MM.1S (cell line): Measurements from ENCODE around the gene MAP2K6.

Experiments used
- DNase-seq: peaks from one replicate; pipeline ENCODE4 v3.0.0-alpha.2; 2015
- H2AFZ ChIP-seq: fragments of 300-600 bp; sonication (generic); 2 replicates; pipeline ENCODE4 v1.6.0; 2016; ENCODE audit warnings: antibody characterized with exemption, low read length
- H3F3A ChIP-seq: fragments of 300-600 bp; sonication (generic); 2 replicates; pipeline ENCODE4 v1.6.1; 2016; ENCODE audit warnings: mild to moderate bottlenecking, antibody characterized with exemption, low read length, moderate library complexity, mixed read lengths; ENCODE audit not compliant: insufficient read depth
- H3K27ac ChIP-seq: fragments of 300-600 bp; sonication (generic); 2 replicates; pipeline ENCODE4 v1.5.1; 2016; ENCODE audit warnings: mild to moderate bottlenecking, low read length
- H3K27me3 ChIP-seq: fragments of 300-600 bp; sonication (generic); replicated peaks from 2 replicates; pipeline ENCODE4 v1.6.0; 2016; ENCODE audit warnings: low read length; ENCODE audit not compliant: insufficient read depth
- H3K36me3 ChIP-seq: fragments of 300-600 bp; sonication (generic); replicated peaks from 2 replicates; pipeline ENCODE4 v1.6.1; 2016; ENCODE audit warnings: mild to moderate bottlenecking, low read length, mixed read lengths; ENCODE audit not compliant: insufficient read depth
- H3K4me1 ChIP-seq: fragments of 300-600 bp; sonication (generic); 2 replicates; pipeline ENCODE4 v1.6.1; 2016; ENCODE audit warnings: low read length, mixed read lengths
- H3K4me2 ChIP-seq: fragments of 300-600 bp; sonication (generic); 2 replicates; pipeline ENCODE4 v1.6.0; 2016; ENCODE audit warnings: low read depth, low read length
- H3K4me3 ChIP-seq: fragments of 300-600 bp; sonication (generic); 2 replicates; pipeline ENCODE4 v1.5.1; 2016; ENCODE audit warnings: low read length, mixed read lengths
- H3K79me2 ChIP-seq: fragments of 300-600 bp; sonication (generic); 2 replicates; pipeline ENCODE4 v1.6.1; 2016; ENCODE audit warnings: mixed run types, low read length, mixed read lengths
- H3K9ac ChIP-seq: fragments of 300-600 bp; sonication (generic); 2 replicates; pipeline ENCODE4 v1.6.1; 2016; ENCODE audit warnings: low read length, mixed read lengths
- H3K9me2 ChIP-seq: fragments of 300-600 bp; sonication (generic); replicated peaks from 2 replicates; pipeline ENCODE4 v1.6.1; 2016; ENCODE audit warnings: mild to moderate bottlenecking, low read length, mixed read lengths; ENCODE audit not compliant: insufficient read depth
- H3K9me3 ChIP-seq: fragments of 300-600 bp; sonication (generic); replicated peaks from 2 replicates; pipeline ENCODE4 v1.6.1; 2016; ENCODE audit warnings: mild to moderate bottlenecking, low read length, mixed read lengths; ENCODE audit not compliant: insufficient read depth
- H4K20me1 ChIP-seq: fragments of 300-600 bp; sonication (generic); 2 replicates; pipeline ENCODE4 v1.6.1; 2016; ENCODE audit warnings: mild to moderate bottlenecking, low read length, moderate library complexity, mixed read lengths; ENCODE audit not compliant: insufficient read depth
- EZH2 ChIP-seq: fragments of 300-600 bp; sonication (generic); optimal IDR thresholded peaks from 2 replicates; pipeline ENCODE3; 2017; ENCODE audit warnings: low read depth, mild to moderate bottlenecking, antibody characterized with exemption, low read length, mixed read lengths
- EZH2phosphoT487 ChIP-seq: fragments of 300-600 bp; sonication (generic); IDR thresholded peaks from 2 replicates; pipeline ENCODE4 v1.6.1; 2018; ENCODE audit warnings: antibody characterized with exemption, low read length
- TF ChIP-seq, protein P1 (sequence below): fragments of 300-600 bp; sonication (generic); IDR thresholded peaks from 2 replicates; pipeline ENCODE4 v1.5.1; 2016; ENCODE audit warnings: antibody characterized with exemption, low read length, mixed read lengths

The MAP2K6 gene

DNA sequence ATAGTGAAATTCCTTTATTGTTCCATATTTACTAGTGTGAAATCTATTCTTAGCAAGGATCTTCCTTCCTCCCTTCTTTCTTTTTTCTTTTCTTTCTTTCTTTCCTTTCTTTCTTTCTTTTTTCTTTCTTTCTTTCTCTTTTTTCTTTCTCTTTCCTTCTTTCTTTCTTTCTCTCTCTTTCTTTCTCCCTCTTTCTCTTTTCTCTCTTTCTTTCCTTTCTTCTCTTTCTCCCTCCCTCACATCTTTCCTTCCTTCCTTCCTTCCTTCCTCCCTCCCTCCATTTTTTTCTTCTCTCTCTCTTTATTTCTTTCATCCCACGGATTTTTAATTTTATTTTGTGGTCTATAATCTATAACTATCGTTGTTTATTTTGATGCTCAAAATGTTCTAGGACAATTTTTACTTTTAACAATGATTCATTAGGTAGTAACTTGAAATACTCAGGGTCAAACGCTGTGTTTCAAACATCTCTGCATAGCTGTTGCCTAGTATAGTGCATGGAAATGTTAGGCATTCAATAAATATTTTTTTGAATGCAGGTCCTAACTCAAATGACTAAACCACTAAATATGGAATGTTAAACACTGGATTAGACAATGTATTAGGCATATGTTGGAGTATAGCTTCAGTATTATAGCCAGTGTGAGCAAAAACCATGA, 178.3 kb downstream of the MAP2K6 start:
- no peak for DNase-seq
- Histone ChIP-seq H3F3A (no peaks in the 10 kb centered on the region), H3K4me2 (no peak overlapping the region), H3K79me2 (no peaks in the 10 kb centered on the region), H3K4me1 (no peaks in the 10 kb centered on the region), H3K27ac (no peak overlapping the region), H4K20me1 (no peaks in the 10 kb centered on the region), H3K9me2 (no peaks in the 10 kb centered on the region), H3K36me3 (no peaks in the 10 kb centered on the region), H3K4me3 (no peak overlapping the region), H3K9me3 (no peaks in the 10 kb centered on the region), H3K27me3 (no peaks in the 10 kb centered on the region), H3K9ac (no peak overlapping the region), H2AFZ (no peak overlapping the region)
- TF ChIP-seq EZH2phosphoT487 = no peak
- TF ChIP-seq, protein P1, sequence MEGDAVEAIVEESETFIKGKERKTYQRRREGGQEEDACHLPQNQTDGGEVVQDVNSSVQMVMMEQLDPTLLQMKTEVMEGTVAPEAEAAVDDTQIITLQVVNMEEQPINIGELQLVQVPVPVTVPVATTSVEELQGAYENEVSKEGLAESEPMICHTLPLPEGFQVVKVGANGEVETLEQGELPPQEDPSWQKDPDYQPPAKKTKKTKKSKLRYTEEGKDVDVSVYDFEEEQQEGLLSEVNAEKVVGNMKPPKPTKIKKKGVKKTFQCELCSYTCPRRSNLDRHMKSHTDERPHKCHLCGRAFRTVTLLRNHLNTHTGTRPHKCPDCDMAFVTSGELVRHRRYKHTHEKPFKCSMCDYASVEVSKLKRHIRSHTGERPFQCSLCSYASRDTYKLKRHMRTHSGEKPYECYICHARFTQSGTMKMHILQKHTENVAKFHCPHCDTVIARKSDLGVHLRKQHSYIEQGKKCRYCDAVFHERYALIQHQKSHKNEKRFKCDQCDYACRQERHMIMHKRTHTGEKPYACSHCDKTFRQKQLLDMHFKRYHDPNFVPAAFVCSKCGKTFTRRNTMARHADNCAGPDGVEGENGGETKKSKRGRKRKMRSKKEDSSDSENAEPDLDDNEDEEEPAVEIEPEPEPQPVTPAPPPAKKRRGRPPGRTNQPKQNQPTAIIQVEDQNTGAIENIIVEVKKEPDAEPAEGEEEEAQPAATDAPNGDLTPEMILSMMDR = no peak
- TF ChIP-seq EZH2 = no peak

GRCh38 chr17:69593351-69593715, 178.8 kb downstream of the MAP2K6 start:
- Histone ChIP-seq H2AFZ (no peak overlapping the region), H3F3A (no peaks in the 10 kb centered on the region), H3K4me1 (no peaks in the 10 kb centered on the region), H3K9me2 (no peaks in the 10 kb centered on the region), H3K9ac (no peak overlapping the region), H4K20me1 (no peaks in the 10 kb centered on the region), H3K79me2 (no peaks in the 10 kb centered on the region), H3K27me3 (no peaks in the 10 kb centered on the region), H3K36me3 (no peaks in the 10 kb centered on the region), H3K4me3 (no peak overlapping the region), H3K4me2 (no peak overlapping the region), H3K27ac (no peak overlapping the region), H3K9me3 (no peaks in the 10 kb centered on the region)
- no peak for DNase-seq
- TF ChIP-seq, protein P1 = no peak
- no peak for TF ChIP-seq EZH2
- no peak for TF ChIP-seq EZH2phosphoT487

DNA sequence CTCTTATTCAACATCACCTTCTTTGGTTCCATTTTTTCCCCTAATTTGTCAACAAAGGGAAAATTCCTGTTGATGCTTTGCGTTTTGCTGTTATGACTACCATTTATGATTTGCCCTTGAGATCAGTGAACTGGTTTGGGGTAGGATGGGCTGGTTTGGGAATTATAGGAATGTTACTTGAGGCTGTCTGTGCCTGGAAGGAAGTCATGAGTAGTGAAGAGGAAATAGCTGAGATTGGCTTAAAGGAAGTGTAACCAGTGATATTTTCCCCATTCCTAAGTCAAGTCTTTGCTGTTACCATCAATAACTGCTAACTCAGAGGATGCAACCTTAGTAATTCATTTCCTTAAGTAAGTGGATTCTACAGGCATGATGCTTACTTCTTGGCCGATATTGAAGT, 179.2 kb downstream of the MAP2K6 start:
- no peak overlapping the region for H3K4me2 ChIP-seq

More for the DNA sequence above, 179.2 kb downstream of the MAP2K6 start:
- Histone ChIP-seq H3K27ac (no peak overlapping the region), H3K4me3 (no peak overlapping the region), H3K4me1 (no peaks in the 10 kb centered on the region), H3K9me3 (no peaks in the 10 kb centered on the region), H3K79me2 (no peaks in the 10 kb centered on the region), H3K9me2 (no peaks in the 10 kb centered on the region), H3K9ac (no peak overlapping the region), H3F3A (no peaks in the 10 kb centered on the region), H3K27me3 (no peaks in the 10 kb centered on the region), H2AFZ (no peak overlapping the region), H4K20me1 (no peaks in the 10 kb centered on the region), H3K36me3 (no peaks in the 10 kb centered on the region)
- TF ChIP-seq EZH2phosphoT487 = no peak
- no peak for TF ChIP-seq EZH2
- TF ChIP-seq, protein P1 = no peak
- DNase-seq = no peak
